SKM-1 (cell line): ENCODE results near the gene NR1H4.
"Not testable (repeated sequence)": the region's sequence is repeated elsewhere in the genome, so short reads cannot be mapped to it uniquely, and the experiment has no call there.

Experiments used
- DNase-seq: peaks from one replicate; lab custom pipeline; 2025; ENCODE audit not compliant: unreplicated experiment; lab: John Stamatoyannopoulos, UW

NR1H4 gene

GRCh38 chr12:100468126-100468525 is 5.5 kb upstream of the NR1H4 start:
- no peak for DNase-seq

- DNase-seq, result no peak
Observed at GRCh38 chr12:100472325-100472724, 1.3 kb upstream of the NR1H4 start.

GRCh38 chr12:100473050-100473715 is 483 bp upstream of the NR1H4 start:
- no peak for DNase-seq

- DNase-seq, result no peak
Observed at GRCh38 chr12:100474617-100475016, 951 bp downstream of the NR1H4 start.

GRCh38 chr12:100476013-100476751 is 2.5 kb downstream of the NR1H4 start:
- DNase-seq, result no peak

- DNase-seq, result no peak
Observed at GRCh38 chr12:100481021-100481420, 7.4 kb downstream of the NR1H4 start.

- DNase-seq, result no peak
Observed at GRCh38 chr12:100484183-100484886, 10.7 kb downstream of the NR1H4 start.

GRCh38 chr12:100484891-100485471 is 11.3 kb downstream of the NR1H4 start:
- no peak for DNase-seq

GRCh38 chr12:100485983-100486382 is 12.3 kb downstream of the NR1H4 start:
- DNase-seq, result no peak

GRCh38 chr12:100489251-100489820 is 15.7 kb downstream of the NR1H4 start:
- no peak for DNase-seq

- DNase-seq, result no peak
Observed at GRCh38 chr12:100490056-100490455, 16.4 kb downstream of the NR1H4 start.

GRCh38 chr12:100491104-100491503 is 17.4 kb downstream of the NR1H4 start:
- DNase-seq, result no peak

- no peak for DNase-seq
Observed at GRCh38 chr12:100493396-100494012, 19.8 kb downstream of the NR1H4 start.

- no peak for DNase-seq
Observed at GRCh38 chr12:100494026-100494425, 20.4 kb downstream of the NR1H4 start.

- DNase-seq, result no peak
Observed at GRCh38 chr12:100494538-100494937, 20.9 kb downstream of the NR1H4 start.

GRCh38 chr12:100497105-100497795 is 23.6 kb downstream of the NR1H4 start:
- DNase-seq, result no peak

- no peak for DNase-seq
Observed at GRCh38 chr12:100498141-100498540, 24.5 kb downstream of the NR1H4 start.

GRCh38 chr12:100499416-100499815 is 25.8 kb downstream of the NR1H4 start:
- DNase-seq, result no peak

GRCh38 chr12:100502718-100503117 is 29.1 kb downstream of the NR1H4 start:
- not testable (repeated sequence) for DNase-seq

- no peak for DNase-seq
Observed at GRCh38 chr12:100503228-100503628, 29.6 kb downstream of the NR1H4 start.
